ENCODE results near the gene JCAD. TPM values are rescaled to one million over a fixed set of nuclear protein-coding genes. Genes with fewer than 3 reads are reported as not detected.

JCAD gene
- total RNA-seq, 2 donors from 2014 or later: 40.8 to 52.2 TPM

DNA sequence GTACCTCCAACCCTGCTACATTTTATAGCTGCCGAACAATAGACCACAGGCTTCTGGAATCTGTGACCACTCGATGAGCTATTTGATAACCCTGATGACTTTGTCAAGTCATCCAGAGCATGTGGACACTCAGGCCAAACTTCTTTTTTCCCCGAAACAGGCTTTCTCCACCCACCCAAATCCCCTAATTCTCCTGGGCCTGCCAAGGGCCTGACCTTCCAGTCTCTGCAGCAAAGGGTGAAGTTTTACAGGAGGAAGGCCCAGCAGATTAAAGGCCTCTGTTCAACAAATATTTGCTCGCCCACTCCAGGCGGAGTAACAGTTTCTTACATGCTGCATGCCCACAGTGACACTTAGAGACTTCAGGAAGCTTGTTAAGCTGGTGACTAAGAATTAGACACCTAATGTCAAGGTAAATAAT lies 2.0 kb downstream of the JCAD start:
- Histone ChIP-seq H3K4me3 (ENCODE audit: low read length) (peak overlapping the region; percentile 84), H3K27ac (ENCODE audit: low read depth, low read length) (no peak overlapping the region), H3K9ac (ENCODE audit: extremely low read depth, low read length, poor library complexity, severe bottlenecking) (peak overlapping the region; percentile 62), H3K36me3 (ENCODE audit: control insufficient read depth, insufficient read depth, low read length) (no peaks in the 10 kb centered on the region), H3K27me3 (ENCODE audit: control insufficient read depth, insufficient read depth, low read length, poor library complexity, severe bottlenecking) (no peaks in the 10 kb centered on the region), H3K9me3 (ENCODE audit: control insufficient read depth, low read length) (no peaks in the 10 kb centered on the region), H3K4me1 (ENCODE audit: control insufficient read depth, insufficient read depth, low read length) (peaks cover 7% of the 10 kb centered on the region)
- TF ChIP-seq, protein P1, sequence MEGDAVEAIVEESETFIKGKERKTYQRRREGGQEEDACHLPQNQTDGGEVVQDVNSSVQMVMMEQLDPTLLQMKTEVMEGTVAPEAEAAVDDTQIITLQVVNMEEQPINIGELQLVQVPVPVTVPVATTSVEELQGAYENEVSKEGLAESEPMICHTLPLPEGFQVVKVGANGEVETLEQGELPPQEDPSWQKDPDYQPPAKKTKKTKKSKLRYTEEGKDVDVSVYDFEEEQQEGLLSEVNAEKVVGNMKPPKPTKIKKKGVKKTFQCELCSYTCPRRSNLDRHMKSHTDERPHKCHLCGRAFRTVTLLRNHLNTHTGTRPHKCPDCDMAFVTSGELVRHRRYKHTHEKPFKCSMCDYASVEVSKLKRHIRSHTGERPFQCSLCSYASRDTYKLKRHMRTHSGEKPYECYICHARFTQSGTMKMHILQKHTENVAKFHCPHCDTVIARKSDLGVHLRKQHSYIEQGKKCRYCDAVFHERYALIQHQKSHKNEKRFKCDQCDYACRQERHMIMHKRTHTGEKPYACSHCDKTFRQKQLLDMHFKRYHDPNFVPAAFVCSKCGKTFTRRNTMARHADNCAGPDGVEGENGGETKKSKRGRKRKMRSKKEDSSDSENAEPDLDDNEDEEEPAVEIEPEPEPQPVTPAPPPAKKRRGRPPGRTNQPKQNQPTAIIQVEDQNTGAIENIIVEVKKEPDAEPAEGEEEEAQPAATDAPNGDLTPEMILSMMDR (conservative IDR thresholded peaks at IDR 0.05): no peak
- DNase-seq: peak; percentile 62
- Mint-ChIP-seq H3K9me3 (no peaks in the 10 kb centered on the region), H3K27me3 (ENCODE audit: insufficient read depth) (peaks cover 33% of the 10 kb centered on the region), H3K27ac (peak overlapping the region; percentile 87), H3K4me1 (peaks cover 54% of the 10 kb centered on the region), H3K4me3 (peak overlapping the region; percentile 83), H3K36me3 (ENCODE audit: low read depth) (peaks cover 4% of the 10 kb centered on the region)
- WGBS, 2 experiments (ENCODE audit: insufficient coverage in 1 of 2, insufficient read length in 1 of 2): 52 to 65% methylated on average over 3 to 5 of the region's 5 CpGs

DNA sequence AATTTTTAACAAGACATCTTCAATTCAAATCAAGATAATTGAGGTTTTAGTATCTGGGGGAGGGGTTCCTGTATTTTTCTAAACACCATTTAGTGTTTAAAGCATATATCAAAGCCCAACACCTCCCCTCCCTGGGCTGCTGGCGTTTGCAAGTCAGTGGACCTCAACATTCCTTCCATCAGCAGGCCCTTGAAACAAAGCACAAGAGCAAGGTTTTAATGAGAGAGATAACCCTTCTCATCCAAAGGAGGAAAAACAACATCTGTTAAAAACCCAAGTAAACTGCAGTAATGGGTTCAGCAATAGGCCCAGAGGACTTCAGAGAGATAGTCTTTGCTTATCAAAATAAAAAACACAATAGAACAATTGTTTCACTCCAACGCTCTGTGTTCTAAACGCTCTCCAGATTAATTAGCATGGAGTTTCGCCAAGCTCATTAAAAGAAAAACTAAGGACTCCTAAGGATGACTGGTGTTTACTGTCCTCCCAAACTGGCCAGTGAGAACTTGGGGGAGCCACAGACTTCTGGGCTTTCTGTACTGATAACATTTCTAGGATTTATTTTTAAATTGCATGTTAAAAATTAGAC lies 2.5 kb downstream of the JCAD start:
- Mint-ChIP-seq H3K27ac (peak overlapping the region; percentile 76), H3K4me3 (peak overlapping the region; percentile 83), H3K27me3 (ENCODE audit: insufficient read depth) (peaks cover 30% of the 10 kb centered on the region), H3K9me3 (no peaks in the 10 kb centered on the region), H3K36me3 (ENCODE audit: low read depth) (peaks cover 9% of the 10 kb centered on the region), H3K4me1 (peaks cover 54% of the 10 kb centered on the region)
- Histone ChIP-seq H3K9me3 (ENCODE audit: control insufficient read depth, low read length) (no peaks in the 10 kb centered on the region), H3K9ac (ENCODE audit: extremely low read depth, low read length, poor library complexity, severe bottlenecking) (peak overlapping the region; percentile 62), H3K27ac (ENCODE audit: low read depth, low read length) (no peak overlapping the region), H3K4me3 (ENCODE audit: low read length) (peak overlapping the region; percentile 84), H3K4me1 (ENCODE audit: control insufficient read depth, insufficient read depth, low read length) (peaks cover 13% of the 10 kb centered on the region), H3K27me3 (ENCODE audit: control insufficient read depth, insufficient read depth, low read length, poor library complexity, severe bottlenecking) (no peaks in the 10 kb centered on the region), H3K36me3 (ENCODE audit: control insufficient read depth, insufficient read depth, low read length) (peaks cover 3% of the 10 kb centered on the region)
- TF ChIP-seq, protein P1 (conservative IDR thresholded peaks at IDR 0.05): no peak
- WGBS, 2 experiments (ENCODE audit: insufficient coverage in 1 of 2, insufficient read length in 1 of 2): 14 to 44% methylated on average over 3 to 4 of the region's 4 CpGs
- peak; percentile 77 for DNase-seq

DNA sequence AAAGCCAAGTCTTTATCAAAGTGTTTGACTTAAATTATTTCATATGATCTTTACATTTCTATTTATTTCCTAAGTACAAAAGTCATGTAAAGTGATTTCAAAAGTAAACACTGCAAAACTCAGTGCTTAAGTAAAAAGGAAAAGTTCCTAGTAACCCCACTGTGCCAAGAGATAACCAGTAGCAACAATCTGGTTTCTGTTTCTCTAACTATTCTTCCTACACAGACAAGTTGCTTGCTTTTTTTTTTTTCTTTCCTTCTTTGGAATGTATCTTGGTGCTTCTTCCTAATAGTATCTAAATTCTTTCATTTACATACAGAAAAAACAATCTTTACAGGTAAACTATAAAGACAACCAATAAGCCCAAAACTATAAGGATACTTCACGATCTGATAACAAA lies 3.1 kb downstream of the JCAD start:
- no peak overlapping the region for H3K27ac ChIP-seq (ENCODE audit: low read depth, low read length)
- 40% methylated on average over 1 of the region's 1 CpG; no CpG with 5 or more reads in 1 of the 2 experiments for WGBS, 2 experiments (ENCODE audit: insufficient coverage in 1 of 2, insufficient read length in 1 of 2)
- Mint-ChIP-seq H3K27me3 (ENCODE audit: insufficient read depth) (peaks cover 27% of the 10 kb centered on the region), H3K4me3 (peak overlapping the region; percentile 83), H3K9me3 (no peaks in the 10 kb centered on the region), H3K36me3 (ENCODE audit: low read depth) (peaks cover 10% of the 10 kb centered on the region), H3K4me1 (peaks cover 50% of the 10 kb centered on the region), H3K27ac (peak overlapping the region; percentile 76)
- H3K36me3 ChIP-seq (ENCODE audit: control insufficient read depth, insufficient read depth, low read length): peaks cover 4% of the 10 kb centered on the region
- TF ChIP-seq, protein P1 (conservative IDR thresholded peaks at IDR 0.05): no peak
- H3K9me3 ChIP-seq (ENCODE audit: control insufficient read depth, low read length): no peaks in the 10 kb centered on the region
- peak overlapping the region; percentile 71 for H3K4me3 ChIP-seq (ENCODE audit: low read length)
- no peaks in the 10 kb centered on the region for H3K27me3 ChIP-seq (ENCODE audit: control insufficient read depth, insufficient read depth, low read length, poor library complexity, severe bottlenecking)
- no peak overlapping the region for H3K9ac ChIP-seq (ENCODE audit: extremely low read depth, low read length, poor library complexity, severe bottlenecking)
- DNase-seq: no peak
- H3K4me1 ChIP-seq (ENCODE audit: control insufficient read depth, insufficient read depth, low read length): peaks cover 13% of the 10 kb centered on the region
